HepG2 (cell line): Measurements from ENCODE around the gene SLC2A2. TPM values are rescaled to one million over a fixed set of nuclear protein-coding genes. Genes with fewer than 3 reads are reported as not detected.

ENCODE experiments used
- ATAC-seq: fragments of 200-7000 bp; cut with Tn5 transposase; 3 replicates; pipeline ENCODE4 v1.9.1; 2020; ENCODE audit warnings: mild to moderate bottlenecking, moderate library complexity
- BruUV-seq: library from RNA; stranded (reverse); fragments of 400-500 nt; replicated peaks from 2 replicates; lab custom pipeline; 2021; lab: Mats Ljungman, UMichigan
- CTCF ChIA-PET: fragments of 300-600 bp; formaldehyde crosslinking; extraction: SDS; loops from one replicate; lab custom pipeline; 2021; ENCODE audit warnings: low total read pairs, inconsistent platforms, low intra/inter-chr PET ratio; lab: Yijun Ruan, JAX
- POLR2A ChIA-PET: fragments of 350-600 bp; sonication (Branson Sonifier 250); formaldehyde crosslinking; loops from one replicate; lab custom pipeline; 2020; ENCODE audit warnings: antibody characterized with exemption, inconsistent platforms; lab: Yijun Ruan, JAX
- DNase-seq: peaks from one replicate; pipeline ENCODE4 v3.0.0-alpha.2; 2015; ENCODE audit warnings: low spot score
- FAIRE-seq: peaks from 3 replicates; lab custom pipeline; 2011; peaks lifted over from hg19 to GRCh38; lab: Jason Lieb, UNC
- H2AFZ ChIP-seq: one replicate; pipeline ENCODE4 v1.6.1; 2011; ENCODE audit warnings: low read length, inconsistent platforms
- H3K27ac ChIP-seq: fragments of 300-600 bp; 3 replicates; pipeline ENCODE4 v1.8.0; 2011; ENCODE audit warnings: mixed run types, mild to moderate bottlenecking, mixed read lengths, low read length, inconsistent platforms; ENCODE audit not compliant: insufficient read depth; ENCODE audit errors: extremely low read length
- H3K27me3 ChIP-seq, 2 experiments: fragments of 200-600 bp in 1 of 2; 2 replicates in 1 of 2; 3 replicates in 1 of 2; pipeline versions ENCODE4 v1.6.0 to v1.8.0; 2011; ENCODE audit warnings: low read length in 2 of 2, mild to moderate bottlenecking in 2 of 2, moderate library complexity in 2 of 2, inconsistent platforms in 1 of 2; ENCODE audit not compliant: insufficient read depth in 2 of 2, control insufficient read depth in 1 of 2
- H3K36me3 ChIP-seq, 2 experiments: fragments of 200-600 bp in 1 of 2; replicated peaks in 1 of 2; 2 replicates in 1 of 2; 3 replicates in 1 of 2; pipeline versions ENCODE4 v1.5.1 to v1.8.0; 2011; ENCODE audit warnings: low read length in 2 of 2, inconsistent platforms in 1 of 2; ENCODE audit not compliant: insufficient read depth in 2 of 2, control insufficient read depth in 1 of 2
- H3K4me1 ChIP-seq: 2 replicates; pipeline ENCODE4 v1.5.1; 2012; ENCODE audit warnings: low read length, inconsistent platforms; ENCODE audit not compliant: insufficient read depth
- H3K4me2 ChIP-seq: 2 replicates; pipeline ENCODE4 v1.6.0; 2011; ENCODE audit warnings: low read depth, low read length, inconsistent platforms
- H3K4me3 ChIP-seq, 3 experiments: fragments of 200-600 bp in 1 of 3; sonication (generic), shearing (Covaris generic) in 1 of 3; replicated peaks in 1 of 3; 2 replicates each; pipeline ENCODE4 v1.5.1; 2011 to 2016; ENCODE audit warnings: low read length in 3 of 3, inconsistent platforms in 2 of 3, low read depth in 2 of 3, mild to moderate bottlenecking in 2 of 3, control low read depth in 1 of 3, mixed read lengths in 1 of 3; ENCODE audit not compliant: insufficient read depth in 1 of 3
- H3K79me2 ChIP-seq: one replicate; pipeline ENCODE4 v1.6.1; 2011; ENCODE audit warnings: low read length, inconsistent platforms; ENCODE audit not compliant: insufficient read depth
- H3K9ac ChIP-seq: 2 replicates; pipeline ENCODE4 v1.6.0; 2011; ENCODE audit warnings: mild to moderate bottlenecking, low read depth, low read length, inconsistent platforms; ENCODE audit not compliant: insufficient read depth
- H3K9me3 ChIP-seq: 2 replicates; pipeline ENCODE4 v1.5.1; 2012; ENCODE audit warnings: mild to moderate bottlenecking, low read length
- H4K20me1 ChIP-seq: 2 replicates; pipeline ENCODE4 v1.6.0; 2011; ENCODE audit warnings: inconsistent platforms, mild to moderate bottlenecking, low read length, moderate library complexity; ENCODE audit not compliant: insufficient read depth
- AKAP8 ChIP-seq: sonication (generic); formaldehyde crosslinking; IDR thresholded peaks from 2 replicates; pipeline ENCODE4 v1.5.1; 2020; ENCODE audit warnings: mild to moderate bottlenecking, missing genetic modification reagents
- FLYWCH1 ChIP-seq: sonication (generic); formaldehyde crosslinking; IDR thresholded peaks from 2 replicates; pipeline ENCODE4 v1.8.1; 2023; ENCODE audit warnings: mild to moderate bottlenecking, missing genetic modification reagents
- KLF12 ChIP-seq: sonication (generic); formaldehyde crosslinking; IDR thresholded peaks from 2 replicates; pipeline ENCODE4 v1.4.0; 2020; ENCODE audit warnings: missing genetic modification reagents, borderline replicate concordance
- MED1 ChIP-seq: sonication (generic); formaldehyde crosslinking; IDR thresholded peaks from 2 replicates; pipeline ENCODE4 v1.4.0; 2020; ENCODE audit warnings: missing genetic modification reagents
- NRL ChIP-seq: sonication (generic); formaldehyde crosslinking; IDR thresholded peaks from 2 replicates; pipeline ENCODE4 v1.5.0; 2020; ENCODE audit warnings: missing genetic modification reagents, mild to moderate bottlenecking, moderate library complexity, borderline replicate concordance
- TEAD3 ChIP-seq: optimal IDR thresholded peaks from 2 replicates; pipeline ENCODE3; 2016; ENCODE audit warnings: borderline replicate concordance
- TMF1 ChIP-seq: sonication (generic); formaldehyde crosslinking; IDR thresholded peaks from 2 replicates; pipeline ENCODE4 v1.8.1; 2022; ENCODE audit warnings: low read depth, missing genetic modification reagents
- TOE1 ChIP-seq: sonication (generic); formaldehyde crosslinking; IDR thresholded peaks from 2 replicates; pipeline ENCODE4 v1.4.0; 2020; ENCODE audit warnings: mild to moderate bottlenecking, missing genetic modification reagents
- ZBTB38 ChIP-seq: sonication (generic); formaldehyde crosslinking; IDR thresholded peaks from 2 replicates; pipeline ENCODE4 v1.5.1; 2020; ENCODE audit warnings: mild to moderate bottlenecking, missing genetic modification reagents
- ZMYM4 ChIP-seq: sonication (generic); formaldehyde crosslinking; IDR thresholded peaks from 2 replicates; pipeline ENCODE4 v1.8.1; 2023; ENCODE audit warnings: mild to moderate bottlenecking, missing genetic modification reagents
- ZNF10 ChIP-seq: sonication (generic); formaldehyde crosslinking; IDR thresholded peaks from 2 replicates; pipeline ENCODE4 v1.4.0; 2020; ENCODE audit warnings: mild to moderate bottlenecking, low read depth, missing genetic modification reagents, borderline replicate concordance
- ZNF446 ChIP-seq: sonication (generic); formaldehyde crosslinking; IDR thresholded peaks from 2 replicates; pipeline ENCODE4 v1.5.0; 2020; ENCODE audit warnings: mild to moderate bottlenecking, missing genetic modification reagents
- ZNF790 ChIP-seq: sonication (generic); formaldehyde crosslinking; IDR thresholded peaks from 2 replicates; pipeline ENCODE4 v1.8.0; 2022; ENCODE audit warnings: missing genetic modification reagents, mild to moderate bottlenecking, borderline replicate concordance
- ZNF878 ChIP-seq: sonication (generic); formaldehyde crosslinking; IDR thresholded peaks from 2 replicates; pipeline ENCODE4 v1.8.1; 2023; ENCODE audit warnings: mild to moderate bottlenecking, missing genetic modification reagents, moderate library complexity
- WGBS: methylation state at CpG from one replicate; pipeline ENCODE4 v1.1.6; 2017; ENCODE audit warnings: low lambda C conversion rate; 5-methylcytosine and 5-hydroxymethylcytosine counted together
- in situ Hi-C: cut with HindIII; loops from 2 replicates; pipeline ENCODE4 v1.10.0; 2017; ENCODE audit warnings: low pct_unique_long_range_greater_than_20kb; ENCODE audit not compliant: extremely low pct_ligation_motif_present
- intact Hi-C: fragments of 100-400 bp; cut with micrococcal nuclease; formaldehyde crosslinking; loops from one replicate; pipeline ENCODE4 v1.10.0; 2022; ENCODE audit not compliant: unreplicated experiment
- polyA plus RNA-seq, 8 experiments: library from polyadenylated mRNA; depleted of rRNA in 3 of 8; stranded (reverse) in 7 of 8; unstranded in 1 of 8; fragments of >200 nt; fragmentation: Illumina TruSeq in 4 of 8; extraction: Trizol in 4 of 8; gene quantifications; 2 replicates each; pipeline versions ENCODE4 v1.2.1 to v1.2.3, GENCODE V29; 2011 to 2016; ENCODE audit warnings: low read depth in 4 of 8, missing spikeins in 1 of 8, mixed read lengths in 1 of 8; ENCODE audit not compliant: insufficient read depth in 1 of 8
- total RNA-seq, 5 experiments: library from RNA; depleted of rRNA; stranded (reverse); fragments of >200 nt; fragmentation: Illumina TruSeq; extraction: Trizol; gene quantifications; 2 replicates each; pipeline ENCODE4 v1.2.3, GENCODE V29; 2016; ENCODE audit warnings: low read depth in 1 of 5
- TF ChIP-seq, protein P1 (sequence below): sonication (generic); formaldehyde crosslinking; IDR thresholded peaks from 2 replicates; pipeline ENCODE4 v1.4.0; 2020; ENCODE audit warnings: missing genetic modification reagents
- TF ChIP-seq, protein P2 (sequence below): sonication (generic); formaldehyde crosslinking; IDR thresholded peaks from 2 replicates; pipeline ENCODE4 v1.8.0; 2022; ENCODE audit warnings: low read depth, missing genetic modification reagents
- TF ChIP-seq, protein P3 (sequence below): sonication (generic); formaldehyde crosslinking; IDR thresholded peaks from 2 replicates; pipeline ENCODE4 v1.5.0; 2020; ENCODE audit warnings: mild to moderate bottlenecking, missing genetic modification reagents, borderline replicate concordance

Gene SLC2A2
- total and polyA plus RNA-seq, 2 of the 13 experiments (the other 11 are each of a cell fraction or from before 2014, with no cell fraction given), result 19.5 to 23.2 TPM

DNA sequence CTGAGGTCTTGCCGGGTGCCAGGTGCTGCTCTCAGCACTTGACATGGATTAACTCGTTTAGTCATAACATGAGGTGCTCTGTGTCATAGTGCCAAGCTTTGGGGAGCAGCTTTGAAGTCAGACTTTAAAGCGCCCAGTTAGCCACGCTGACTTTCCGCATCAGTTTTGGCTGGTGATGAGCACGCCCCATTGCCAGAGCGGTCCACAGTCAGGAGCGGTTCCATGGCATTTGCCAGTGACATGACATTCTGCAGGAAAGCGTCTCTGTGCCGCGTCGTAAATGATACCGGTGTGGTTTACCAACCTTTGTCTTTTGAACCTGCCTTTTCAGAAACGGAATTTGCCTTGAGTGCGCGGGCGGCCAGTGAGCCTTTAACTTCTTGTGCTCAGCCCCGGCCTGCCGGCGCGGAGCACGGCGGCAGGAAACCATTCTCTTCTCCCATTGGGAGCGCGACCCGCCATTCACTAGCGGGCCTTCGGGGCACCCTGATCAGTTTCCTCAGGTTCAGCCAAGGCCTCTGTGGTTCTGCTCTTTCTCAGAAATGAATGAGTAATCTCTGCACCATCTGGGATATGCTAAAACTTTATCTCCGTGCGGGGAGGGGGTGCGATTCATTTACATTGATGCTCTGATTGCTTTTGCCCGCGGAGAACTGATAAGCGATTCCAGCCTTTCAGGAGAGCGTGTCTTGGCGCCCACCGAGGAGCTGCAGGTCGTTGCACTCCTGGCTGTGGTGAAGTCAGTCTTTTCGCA lies 1.7 kb upstream of the SLC2A2 start:
- intact Hi-C loops (loop anchor here (1.0 kb wide), 1 partner anchor 17 kb away; no protein-coding TSS in a partner anchor), in situ Hi-C loops (no loop called here)
- Histone ChIP-seq H3K9ac (peak overlapping the region; percentile 38), H3K36me3 (no peaks in the 10 kb centered on the region), H3K27me3 (no peaks in the 10 kb centered on the region), H3K79me2 (peaks cover 33% of the 10 kb centered on the region), H4K20me1 (no peaks in the 10 kb centered on the region), H3K9me3 (no peaks in the 10 kb centered on the region), H2AFZ (peak overlapping the region; percentile 49), H3K4me1 (peaks cover 63% of the 10 kb centered on the region), H3K4me3 (peak overlapping the region; percentile 5 to 58 (median 32); a peak in 5 of 6 replicates), H3K4me2 (peak overlapping the region; percentile 70), H3K27ac (peak overlapping the region; percentile 65)
- DNase-seq (peak; percentile 28), FAIRE-seq (no peak), ATAC-seq (peak; percentile 81)
- 57% methylated on average over 32 of the region's 39 CpGs for WGBS
- POLR2A ChIA-PET, result interaction anchor here (1.1 to 5.9 kb wide), 4 partner anchors 13 to 17 kb away, joined by 5 to 31 read pairs (median 12); no protein-coding TSS in a partner anchor
- CTCF ChIA-PET, result no interaction called here
- BruUV-seq, result TSS peak; percentile 60
- TF ChIP-seq, protein P1, sequence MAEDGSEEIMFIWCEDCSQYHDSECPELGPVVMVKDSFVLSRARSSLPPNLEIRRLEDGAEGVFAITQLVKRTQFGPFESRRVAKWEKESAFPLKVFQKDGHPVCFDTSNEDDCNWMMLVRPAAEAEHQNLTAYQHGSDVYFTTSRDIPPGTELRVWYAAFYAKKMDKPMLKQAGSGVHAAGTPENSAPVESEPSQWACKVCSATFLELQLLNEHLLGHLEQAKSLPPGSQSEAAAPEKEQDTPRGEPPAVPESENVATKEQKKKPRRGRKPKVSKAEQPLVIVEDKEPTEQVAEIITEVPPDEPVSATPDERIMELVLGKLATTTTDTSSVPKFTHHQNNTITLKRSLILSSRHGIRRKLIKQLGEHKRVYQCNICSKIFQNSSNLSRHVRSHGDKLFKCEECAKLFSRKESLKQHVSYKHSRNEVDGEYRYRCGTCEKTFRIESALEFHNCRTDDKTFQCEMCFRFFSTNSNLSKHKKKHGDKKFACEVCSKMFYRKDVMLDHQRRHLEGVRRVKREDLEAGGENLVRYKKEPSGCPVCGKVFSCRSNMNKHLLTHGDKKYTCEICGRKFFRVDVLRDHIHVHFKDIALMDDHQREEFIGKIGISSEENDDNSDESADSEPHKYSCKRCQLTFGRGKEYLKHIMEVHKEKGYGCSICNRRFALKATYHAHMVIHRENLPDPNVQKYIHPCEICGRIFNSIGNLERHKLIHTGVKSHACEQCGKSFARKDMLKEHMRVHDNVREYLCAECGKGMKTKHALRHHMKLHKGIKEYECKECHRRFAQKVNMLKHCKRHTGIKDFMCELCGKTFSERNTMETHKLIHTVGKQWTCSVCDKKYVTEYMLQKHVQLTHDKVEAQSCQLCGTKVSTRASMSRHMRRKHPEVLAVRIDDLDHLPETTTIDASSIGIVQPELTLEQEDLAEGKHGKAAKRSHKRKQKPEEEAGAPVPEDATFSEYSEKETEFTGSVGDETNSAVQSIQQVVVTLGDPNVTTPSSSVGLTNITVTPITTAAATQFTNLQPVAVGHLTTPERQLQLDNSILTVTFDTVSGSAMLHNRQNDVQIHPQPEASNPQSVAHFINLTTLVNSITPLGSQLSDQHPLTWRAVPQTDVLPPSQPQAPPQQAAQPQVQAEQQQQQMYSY (CRISPR knock-in tag), result no peak
- TF ChIP-seq ZBTB38 (CRISPR knock-in tag) (peak; percentile 57), TOE1 (CRISPR knock-in tag) (no peak), TEAD3 (CRISPR knock-in tag) (peak; percentile 36), NRL (no peak), ZMYM4 (CRISPR knock-in tag) (peak; percentile 53; the same call in 1 of the 2 replicates), ZNF790 (CRISPR knock-in tag) (no peak), FLYWCH1 (no peak), ZNF878 (CRISPR knock-in tag) (no peak), ZNF446 (CRISPR knock-in tag) (no peak), AKAP8 (CRISPR knock-in tag) (no peak), MED1 (peak; percentile 47; the same call in 1 of the 2 replicates), ZNF10 (CRISPR knock-in tag) (no peak), TMF1 (peak; percentile 16; the same call in 1 of the 2 replicates), KLF12 (no peak)
- TF ChIP-seq, protein P2, sequence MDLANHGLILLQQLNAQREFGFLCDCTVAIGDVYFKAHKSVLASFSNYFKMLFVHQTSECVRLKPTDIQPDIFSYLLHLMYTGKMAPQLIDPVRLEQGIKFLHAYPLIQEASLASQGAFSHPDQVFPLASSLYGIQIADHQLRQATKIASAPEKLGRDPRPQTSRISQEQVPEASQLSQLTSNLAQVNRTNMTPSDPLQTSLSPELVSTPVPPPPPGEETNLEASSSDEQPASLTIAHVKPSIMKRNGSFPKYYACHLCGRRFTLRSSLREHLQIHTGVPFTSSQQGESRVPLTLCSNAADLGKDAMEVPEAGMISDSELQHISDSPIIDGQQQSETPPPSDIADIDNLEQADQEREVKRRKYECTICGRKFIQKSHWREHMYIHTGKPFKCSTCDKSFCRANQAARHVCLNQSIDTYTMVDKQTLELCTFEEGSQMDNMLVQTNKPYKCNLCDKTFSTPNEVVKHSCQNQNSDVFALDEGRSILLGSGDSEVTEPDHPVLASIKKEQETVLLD (CRISPR knock-in tag), result no peak
- TF ChIP-seq, protein P3, sequence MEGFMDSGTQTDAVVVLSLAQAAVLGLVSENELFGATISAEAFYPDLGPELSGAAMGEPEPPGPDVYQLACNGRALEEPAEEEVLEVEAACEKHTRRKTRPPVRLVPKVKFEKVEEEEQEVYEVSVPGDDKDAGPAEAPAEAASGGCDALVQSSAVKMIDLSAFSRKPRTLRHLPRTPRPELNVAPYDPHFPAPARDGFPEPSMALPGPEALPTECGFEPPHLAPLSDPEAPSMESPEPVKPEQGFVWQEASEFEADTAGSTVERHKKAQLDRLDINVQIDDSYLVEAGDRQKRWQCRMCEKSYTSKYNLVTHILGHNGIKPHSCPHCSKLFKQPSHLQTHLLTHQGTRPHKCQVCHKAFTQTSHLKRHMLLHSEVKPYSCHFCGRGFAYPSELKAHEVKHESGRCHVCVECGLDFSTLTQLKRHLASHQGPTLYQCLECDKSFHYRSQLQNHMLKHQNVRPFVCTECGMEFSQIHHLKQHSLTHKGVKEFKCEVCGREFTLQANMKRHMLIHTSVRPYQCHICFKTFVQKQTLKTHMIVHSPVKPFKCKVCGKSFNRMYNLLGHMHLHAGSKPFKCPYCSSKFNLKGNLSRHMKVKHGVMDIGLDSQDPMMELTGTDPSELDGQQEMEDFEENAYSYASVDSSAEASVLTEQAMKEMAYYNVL (CRISPR knock-in tag), result no peak
